Measurements from ENCODE around the gene FBXW7.

The FBXW7 gene

GRCh38 chr4:152283801-152284470 lies 252.0 kb downstream of the FBXW7 start:
- DNase-seq (ENCODE audit: low read depth), result no peak

- DNase-seq (ENCODE audit: low read depth), result no peak
Observed at GRCh38 chr4:152281822-152282221, 254.1 kb downstream of the FBXW7 start.

- DNase-seq (ENCODE audit: low read depth), result no peak
Observed at GRCh38 chr4:152281211-152281610, 254.7 kb downstream of the FBXW7 start.

GRCh38 chr4:152279234-152279566 lies 256.7 kb downstream of the FBXW7 start:
- DNase-seq (ENCODE audit: low read depth), result no peak

GRCh38 chr4:152278505-152279233 lies 257.2 kb downstream of the FBXW7 start:
- no peak for DNase-seq (ENCODE audit: low read depth)

- no peak for DNase-seq (ENCODE audit: low read depth)
Observed at GRCh38 chr4:152278172-152278504, 257.8 kb downstream of the FBXW7 start.

GRCh38 chr4:152277333-152277732 lies 258.6 kb downstream of the FBXW7 start:
- no peak for DNase-seq (ENCODE audit: low read depth)

- DNase-seq (ENCODE audit: low read depth), result no peak
Observed at GRCh38 chr4:152273343-152273742, 262.5 kb downstream of the FBXW7 start.
